Esophagus squamous epithelium (tissue), 5 donors: ENCODE data around the gene DNAJC10. TPM values are rescaled to one million over a fixed set of nuclear protein-coding genes. Genes with fewer than 3 reads are reported as not detected.
"Not testable (repeated sequence)": the region's sequence is repeated elsewhere in the genome, so short reads cannot be mapped to it uniquely, and the experiment has no call there.

Experiments
- DNase-seq: peaks from one replicate; lab custom pipeline; 2025; lab: John Stamatoyannopoulos, UW
- H3K27ac ChIP-seq, 4 donors: fragments of 200-600 bp; sonication (generic); one replicate each; pipeline ENCODE4 v1.5.1; 2016 to 2019; ENCODE audit warnings: mild to moderate bottlenecking in 1 of 4
- H3K27me3 ChIP-seq, 4 donors: fragments of 200-600 bp; sonication (generic); 1 replicate in 3 of 4; 2 replicates in 1 of 4; pipeline versions ENCODE4 v1.5.1 to v1.6.0; 2017 to 2021; ENCODE audit warnings: antibody characterized with exemption in 1 of 4
- H3K36me3 ChIP-seq, 3 donors: fragments of 200-600 bp; sonication (generic); one replicate each; pipeline ENCODE4 v1.5.1; 2016 to 2019
- H3K4me1 ChIP-seq, 3 donors: fragments of 200-600 bp; sonication (generic); one replicate each; pipeline ENCODE4 v1.5.1; 2017 to 2019
- H3K4me3 ChIP-seq, 4 donors: fragments of 200-600 bp; sonication (generic); 1 replicate in 3 of 4; 2 replicates in 1 of 4; pipeline ENCODE4 v1.5.1; 2016 to 2019; ENCODE audit warnings: mild to moderate bottlenecking in 2 of 4, moderate library complexity in 1 of 4
- H3K9me3 ChIP-seq, 3 donors: fragments of 200-600 bp; sonication (generic); one replicate each; pipeline ENCODE4 v1.5.1; 2016 to 2019
- CTCF ChIP-seq, 6 experiments: fragments of 450-650 bp in 4 of 6; fragments of 200-600 bp in 2 of 6; sonication (generic) in 2 of 6; IDR thresholded peaks; one replicate each; pipeline ENCODE4 v1.5.1; 2016 to 2019; ENCODE audit warnings: antibody characterized with exemption in 6 of 6, mild to moderate bottlenecking in 4 of 6, moderate library complexity in 4 of 6
- POLR2A ChIP-seq, 4 donors: fragments of 450-650 bp; IDR thresholded peaks; one replicate each; pipeline ENCODE4 v1.6.1; 2017; ENCODE audit warnings: antibody characterized with exemption in 4 of 4, mild to moderate bottlenecking in 4 of 4, moderate library complexity in 3 of 4
- WGBS, 2 donors: methylation state at CpG; one replicate each; pipeline ENCODE4 v1.1.5; 2018; 5-methylcytosine and 5-hydroxymethylcytosine counted together
- intact Hi-C: fragments of 100-400 bp; cut with DNase I; formaldehyde crosslinking; loops from one replicate; pipeline ENCODE4 v1.15.0; 2022
- total RNA-seq, 4 donors: library from RNA; depleted of rRNA; stranded (reverse); fragments of >200 nt; gene quantifications; one replicate each; pipeline ENCODE4 v1.1.0, GENCODE V29; 2016
- donor health status: DM: yes; HTN: yes; CAD: no.

The DNAJC10 gene
- total RNA-seq, 4 donors from 2014 or later: 26.0 to 46.0 (median 32.3) TPM

- DNase-seq: no peak
- 54 to 62% methylated on average over 6 of the region's 6 CpGs for WGBS, 2 donors
- Histone ChIP-seq H3K27ac (no peak overlapping the region), H3K36me3 (no peaks in the 10 kb centered on the region), H3K4me1 (no peaks in the 10 kb centered on the region), H3K4me3 (no peak overlapping the region), H3K27me3 (no peaks in the 10 kb centered on the region), H3K9me3 (no peaks in the 10 kb centered on the region)
- TF ChIP-seq POLR2A (IDR thresholded peaks at IDR 0.05) (no peak), CTCF (IDR thresholded peaks at IDR 0.05) (no peak)
- intact Hi-C loops: no loop called here
Observed at GRCh38 chr2:182672466-182673165, 43.4 kb upstream of the DNAJC10 start.

- no peak for DNase-seq
- no peak for TF ChIP-seq POLR2A (IDR thresholded peaks at IDR 0.05)
- TF ChIP-seq CTCF (IDR thresholded peaks at IDR 0.05): no peak
- 8 to 39% methylated on average over 1 of the region's 1 CpG for WGBS, 2 donors
- Histone ChIP-seq H3K4me3 (no peak overlapping the region), H3K4me1 (no peaks in the 10 kb centered on the region), H3K27ac (no peak overlapping the region), H3K36me3 (no peaks in the 10 kb centered on the region), H3K27me3 (no peaks in the 10 kb centered on the region), H3K9me3 (no peaks in the 10 kb centered on the region)
- intact Hi-C loops: no loop called here
Observed at GRCh38 chr2:182680837-182681236, 35.2 kb upstream of the DNAJC10 start.

- no peak overlapping the region for H3K4me3 ChIP-seq
- TF ChIP-seq POLR2A (IDR thresholded peaks at IDR 0.05) (no peak), CTCF (IDR thresholded peaks at IDR 0.05) (no peak)
- no peak for DNase-seq
Observed at GRCh38 chr2:182682210-182682609, 33.8 kb upstream of the DNAJC10 start.

GRCh38 chr2:182685559-182685958 is 30.5 kb upstream of the DNAJC10 start:
- intact Hi-C loops: no loop called here
- 61 to 75% methylated on average over 2 of the region's 2 CpGs for WGBS, 2 donors

More at GRCh38 chr2:182682210-182682609, 33.8 kb upstream of the DNAJC10 start:
- H3K27ac ChIP-seq: no peak overlapping the region
- H3K36me3 ChIP-seq: no peaks in the 10 kb centered on the region
- WGBS, 2 donors: 40 to 92% methylated on average over 1 of the region's 1 CpG
- no peaks in the 10 kb centered on the region for H3K4me1 ChIP-seq
- intact Hi-C loops: no loop called here
- no peaks in the 10 kb centered on the region for H3K27me3 ChIP-seq
- no peaks in the 10 kb centered on the region for H3K9me3 ChIP-seq

GRCh38 chr2:182686763-182687162 is 29.3 kb upstream of the DNAJC10 start:
- DNase-seq, H3K36me3 ChIP-seq, H3K4me1 ChIP-seq, intact Hi-C loops, H3K9me3 ChIP-seq, H3K4me3 ChIP-seq, H3K27ac ChIP-seq, H3K27me3 ChIP-seq: not testable (repeated sequence)
- WGBS, 2 donors: 91 to 93% methylated on average over 2 to 4 of the region's 10 CpGs

More at GRCh38 chr2:182685559-182685958, 30.5 kb upstream of the DNAJC10 start:
- H3K27me3 ChIP-seq: no peaks in the 10 kb centered on the region
- no peak for DNase-seq
- no peak overlapping the region for H3K27ac ChIP-seq
- no peaks in the 10 kb centered on the region for H3K36me3 ChIP-seq
- H3K4me1 ChIP-seq: no peaks in the 10 kb centered on the region
- no peak overlapping the region for H3K4me3 ChIP-seq
- TF ChIP-seq CTCF (IDR thresholded peaks at IDR 0.05): no peak
- no peak for TF ChIP-seq POLR2A (IDR thresholded peaks at IDR 0.05)
- no peaks in the 10 kb centered on the region for H3K9me3 ChIP-seq
